OCI-LY7 (cell line): ENCODE data around the gene C6orf89. TPM values are rescaled to one million over a fixed set of nuclear protein-coding genes. Genes with fewer than 3 reads are reported as not detected.

ENCODE experiments used
- BruUV-seq: library from RNA; stranded (reverse); fragments of 400-500 nt; replicated peaks from 2 replicates; lab custom pipeline; 2021; lab: Mats Ljungman, UMichigan
- CTCF ChIA-PET: fragments of 300-600 bp; sonication (Branson Sonifier 250); formaldehyde crosslinking; loops from one replicate; lab custom pipeline; 2022; ENCODE audit warnings: antibody characterized with exemption; ENCODE audit not compliant: unreplicated experiment; lab: Charles Lee
- POLR2A ChIA-PET: fragments of 300-600 bp; sonication (Branson Sonifier 250); formaldehyde crosslinking; loops from one replicate; lab custom pipeline; 2022; ENCODE audit warnings: antibody characterized with exemption; lab: Charles Lee
- DNase-seq: peaks from one replicate; pipeline ENCODE4 v3.0.0-alpha.2; 2015; ENCODE audit warnings: low spot score
- H2AFZ ChIP-seq: fragments of 200-600 bp; sonication (generic), shearing (Covaris generic); 2 replicates; pipeline ENCODE4 v1.6.1; 2014; ENCODE audit warnings: mild to moderate bottlenecking, antibody characterized with exemption, low read length, moderate library complexity
- H3K27ac ChIP-seq: fragments of 200-600 bp; sonication (generic); 2 replicates; pipeline ENCODE4 v1.5.1; 2014; ENCODE audit warnings: mixed run types, low read depth, mild to moderate bottlenecking, moderate library complexity, low read length, inconsistent platforms; ENCODE audit not compliant: poor library complexity, severe bottlenecking
- H3K36me3 ChIP-seq: fragments of 200-600 bp; sonication (generic); 2 replicates; pipeline ENCODE4 v1.6.1; 2014; ENCODE audit warnings: mild to moderate bottlenecking, antibody characterized with exemption, low read length, moderate library complexity, mixed read lengths; ENCODE audit not compliant: insufficient read depth
- H3K4me1 ChIP-seq: fragments of 200-600 bp; sonication (generic); 2 replicates; pipeline ENCODE4 v1.5.1; 2014; ENCODE audit warnings: mild to moderate bottlenecking, low read length; ENCODE audit not compliant: insufficient read depth, poor library complexity, severe bottlenecking
- H3K4me2 ChIP-seq: fragments of 200-600 bp; sonication (generic); 2 replicates; pipeline ENCODE4 v1.6.1; 2014; ENCODE audit warnings: mild to moderate bottlenecking, low read length
- H3K4me3 ChIP-seq: fragments of 200-600 bp; sonication (generic); 2 replicates; pipeline ENCODE4 v1.5.1; 2014; ENCODE audit warnings: mild to moderate bottlenecking, low read depth, low read length; ENCODE audit not compliant: poor library complexity, severe bottlenecking
- H3K79me2 ChIP-seq: fragments of 200-600 bp; sonication (generic); 2 replicates; pipeline ENCODE4 v1.6.1; 2016; ENCODE audit warnings: low read depth, mild to moderate bottlenecking, low read length, moderate library complexity, mixed read lengths; ENCODE audit not compliant: insufficient read depth
- H3K9me2 ChIP-seq: fragments of 200-600 bp; sonication (generic); 2 replicates; pipeline ENCODE4 v1.6.1; 2016; ENCODE audit warnings: mild to moderate bottlenecking, low read length, mixed read lengths; ENCODE audit not compliant: insufficient read depth
- H3K9me3 ChIP-seq: fragments of 200-600 bp; sonication (generic); 2 replicates; pipeline ENCODE4 v1.6.1; 2014; ENCODE audit warnings: mild to moderate bottlenecking, mixed run types, low read length, mixed read lengths
- H4K20me1 ChIP-seq: fragments of 200-600 bp; sonication (generic); 2 replicates; pipeline ENCODE4 v1.6.1; 2014; ENCODE audit warnings: mild to moderate bottlenecking, antibody characterized with exemption, low read length, moderate library complexity, mixed read lengths; ENCODE audit not compliant: insufficient read depth
- EZH2phosphoT487 ChIP-seq: fragments of 200-600 bp; sonication (generic); IDR thresholded peaks from 2 replicates; pipeline ENCODE4 v1.6.1; 2018; ENCODE audit warnings: low read depth, borderline replicate concordance, mild to moderate bottlenecking, mixed run types, antibody characterized with exemption, low read length, moderate library complexity, mixed read lengths
- intact Hi-C: fragments of 100-400 bp; cut with micrococcal nuclease; formaldehyde crosslinking; loops from one replicate; pipeline ENCODE4 v1.10.0; 2022; ENCODE audit not compliant: unreplicated experiment
- total RNA-seq, 2 experiments: library from RNA; depleted of rRNA in 1 of 2; stranded (reverse); fragments of >200 nt in 1 of 2; shearing (Covaris generic) in 1 of 2; gene quantifications; 2 replicates each; pipeline ENCODE4 v1.2.3, GENCODE V29; 2014 to 2022
- TF ChIP-seq, protein P1 (sequence below): fragments of 200-600 bp; sonication (generic); conservative IDR thresholded peaks from 2 replicates; pipeline ENCODE4 v1.5.1; 2014; ENCODE audit warnings: mild to moderate bottlenecking, antibody characterized with exemption, low read length, moderate library complexity, mixed read lengths

Gene C6orf89
- total RNA-seq, 2 experiments from 2014 or later = 20.1 to 25.7 TPM

DNA sequence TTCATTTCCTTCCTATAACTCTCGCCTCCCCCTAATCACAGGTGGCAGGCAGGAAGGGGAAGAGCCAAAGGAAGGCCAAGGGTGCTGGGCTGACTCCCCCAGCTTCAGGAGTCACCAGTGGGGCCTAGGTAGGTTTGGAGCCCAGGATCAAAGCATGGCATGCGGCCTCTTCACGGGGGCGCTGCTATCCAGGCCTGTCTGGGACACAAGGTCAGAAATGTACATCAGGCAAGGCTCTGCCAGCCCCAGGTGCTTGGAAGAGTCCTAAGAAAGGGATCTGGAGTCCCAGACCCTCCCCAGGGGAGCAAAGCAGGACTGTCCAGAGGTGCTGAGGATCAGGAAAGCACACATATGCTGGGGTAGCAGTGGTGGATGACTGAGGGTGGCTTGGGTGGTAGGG lies 79.2 kb downstream of the C6orf89 start:
- no peak overlapping the region for H3K4me2 ChIP-seq
- DNase-seq = no peak
- no peaks in the 10 kb centered on the region for H3K79me2 ChIP-seq
- no peaks in the 10 kb centered on the region for H4K20me1 ChIP-seq
- no peak for TF ChIP-seq EZH2phosphoT487
- TF ChIP-seq, protein P1, sequence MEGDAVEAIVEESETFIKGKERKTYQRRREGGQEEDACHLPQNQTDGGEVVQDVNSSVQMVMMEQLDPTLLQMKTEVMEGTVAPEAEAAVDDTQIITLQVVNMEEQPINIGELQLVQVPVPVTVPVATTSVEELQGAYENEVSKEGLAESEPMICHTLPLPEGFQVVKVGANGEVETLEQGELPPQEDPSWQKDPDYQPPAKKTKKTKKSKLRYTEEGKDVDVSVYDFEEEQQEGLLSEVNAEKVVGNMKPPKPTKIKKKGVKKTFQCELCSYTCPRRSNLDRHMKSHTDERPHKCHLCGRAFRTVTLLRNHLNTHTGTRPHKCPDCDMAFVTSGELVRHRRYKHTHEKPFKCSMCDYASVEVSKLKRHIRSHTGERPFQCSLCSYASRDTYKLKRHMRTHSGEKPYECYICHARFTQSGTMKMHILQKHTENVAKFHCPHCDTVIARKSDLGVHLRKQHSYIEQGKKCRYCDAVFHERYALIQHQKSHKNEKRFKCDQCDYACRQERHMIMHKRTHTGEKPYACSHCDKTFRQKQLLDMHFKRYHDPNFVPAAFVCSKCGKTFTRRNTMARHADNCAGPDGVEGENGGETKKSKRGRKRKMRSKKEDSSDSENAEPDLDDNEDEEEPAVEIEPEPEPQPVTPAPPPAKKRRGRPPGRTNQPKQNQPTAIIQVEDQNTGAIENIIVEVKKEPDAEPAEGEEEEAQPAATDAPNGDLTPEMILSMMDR = no peak
- H3K4me3 ChIP-seq = no peak overlapping the region
- intact Hi-C loops = no loop called here
- H3K9me2 ChIP-seq = no peaks in the 10 kb centered on the region
- CTCF ChIA-PET = interaction anchor here (2.2 kb wide), 1 partner anchor 53 kb away, joined by 11 read pairs; no protein-coding TSS in a partner anchor
- no peak overlapping the region for H3K27ac ChIP-seq
- no peaks in the 10 kb centered on the region for H3K9me3 ChIP-seq
- peaks cover 39% of the 10 kb centered on the region for H3K36me3 ChIP-seq
- H3K4me1 ChIP-seq = peaks cover 26% of the 10 kb centered on the region
- POLR2A ChIA-PET = no interaction called here
- no TSS peak for BruUV-seq
- H2AFZ ChIP-seq = no peak overlapping the region

DNA sequence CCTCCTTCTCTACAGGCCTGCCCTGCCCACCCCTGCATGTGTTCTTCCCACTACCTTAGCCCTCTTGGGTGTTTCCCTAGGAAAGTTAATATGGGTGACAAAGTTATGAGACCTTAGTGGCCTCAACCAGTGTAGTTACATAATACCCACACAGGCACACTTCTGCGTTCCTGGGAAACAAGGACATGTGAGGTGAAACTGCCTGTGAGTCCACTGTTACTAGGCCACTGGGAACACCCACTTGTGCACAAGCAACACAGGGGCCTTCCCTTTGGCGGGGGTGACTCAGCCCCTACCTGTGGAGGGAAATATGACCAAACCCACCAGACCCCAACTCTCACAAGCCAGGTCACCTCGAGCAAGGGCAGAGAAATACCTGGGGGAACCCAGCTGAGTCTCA lies 81.5 kb downstream of the C6orf89 start:
- no peak overlapping the region for H2AFZ ChIP-seq
- POLR2A ChIA-PET = interaction anchor here (0.6 kb wide), 1 partner anchor 42 kb away, joined by 4 read pairs; no protein-coding TSS in a partner anchor
- H3K36me3 ChIP-seq = peaks cover 62% of the 10 kb centered on the region
- H3K4me1 ChIP-seq = peaks cover 26% of the 10 kb centered on the region
- H4K20me1 ChIP-seq = no peaks in the 10 kb centered on the region
- H3K27ac ChIP-seq = no peak overlapping the region
- no peak for DNase-seq
- no peaks in the 10 kb centered on the region for H3K9me2 ChIP-seq
- intact Hi-C loops = no loop called here
- no TSS peak for BruUV-seq
- CTCF ChIA-PET = no interaction called here
- TF ChIP-seq, protein P1 = no peak
- no peak for TF ChIP-seq EZH2phosphoT487
- H3K4me2 ChIP-seq = no peak overlapping the region
- no peaks in the 10 kb centered on the region for H3K9me3 ChIP-seq
- no peak overlapping the region for H3K4me3 ChIP-seq
- no peaks in the 10 kb centered on the region for H3K79me2 ChIP-seq

GRCh38 chr6:36967757-36968156 lies 82.0 kb downstream of the C6orf89 start:
- Histone ChIP-seq H3K4me3 (no peak overlapping the region), H3K79me2 (no peaks in the 10 kb centered on the region), H3K4me2 (no peak overlapping the region), H3K9me3 (no peaks in the 10 kb centered on the region), H3K36me3 (peaks cover 67% of the 10 kb centered on the region), H3K4me1 (peaks cover 24% of the 10 kb centered on the region), H4K20me1 (no peaks in the 10 kb centered on the region), H2AFZ (no peak overlapping the region), H3K27ac (no peak overlapping the region), H3K9me2 (no peaks in the 10 kb centered on the region)
- ChIA-PET CTCF (no interaction called here), POLR2A (interaction anchor here (0.6 kb wide), 1 partner anchor 42 kb away, joined by 4 read pairs; no protein-coding TSS in a partner anchor)
- no peak for DNase-seq
- intact Hi-C loops = no loop called here
- BruUV-seq = no TSS peak
- no peak for TF ChIP-seq EZH2phosphoT487
- TF ChIP-seq, protein P1 = no peak
